Activated CD8-positive, alpha-beta T cell treated with anti-CD3 and anti-CD28 coated beads, Interleukin-2, amount 10 ng/mL, durations not matched to agents 7 days and 5 days (primary cell): ENCODE results near the gene PHB1. TPM values are rescaled to one million over a fixed set of nuclear protein-coding genes. Genes with fewer than 3 reads are reported as not detected.

Experiments
- ATAC-seq: fragments of 150-1000 bp; cut with Tn5 transposase; one replicate; pipeline ENCODE4 v1.10.0; 2021; ENCODE audit warnings: moderate library complexity
- CTCF ChIA-PET: fragments of 350-600 bp; sonication (Branson Sonifier 250); formaldehyde crosslinking; loops from one replicate; lab custom pipeline; 2021; ENCODE audit warnings: antibody characterized with exemption; lab: Charles Lee
- POLR2A ChIA-PET: fragments of 350-600 bp; sonication (Branson Sonifier 250); formaldehyde crosslinking; loops from one replicate; lab custom pipeline; 2021; ENCODE audit warnings: antibody characterized with exemption; lab: Charles Lee
- DNase-seq: peaks from one replicate; pipeline ENCODE4 v3.0.0-alpha.2; 2020
- H3K27ac Mint-ChIP-seq: one replicate; pipeline ENCODE4 v1.8.0; 2021; ENCODE audit warnings: mild to moderate bottlenecking, mixed read lengths
- H3K27me3 Mint-ChIP-seq: one replicate; pipeline ENCODE4 v1.8.0; 2021; ENCODE audit warnings: low read depth, mixed read lengths
- H3K36me3 Mint-ChIP-seq: one replicate; pipeline ENCODE4 v1.8.0; 2021; ENCODE audit warnings: low read depth, mixed read lengths
- H3K4me1 Mint-ChIP-seq: one replicate; pipeline ENCODE4 v1.8.0; 2021; ENCODE audit warnings: low read depth, mixed read lengths
- H3K4me3 Mint-ChIP-seq: one replicate; pipeline ENCODE4 v1.8.0; 2021; ENCODE audit warnings: mild to moderate bottlenecking, mixed read lengths
- H3K9me3 Mint-ChIP-seq: one replicate; pipeline ENCODE4 v1.8.0; 2022; ENCODE audit warnings: mixed read lengths; ENCODE audit not compliant: insufficient read depth
- total RNA-seq, 2 experiments: library from RNA; stranded (reverse); gene quantifications; one replicate each; pipeline ENCODE4 v1.2.3, GENCODE V29; 2021

The PHB1 gene
- total RNA-seq, 2 experiments from 2014 or later = 181 to 183 TPM

DNA sequence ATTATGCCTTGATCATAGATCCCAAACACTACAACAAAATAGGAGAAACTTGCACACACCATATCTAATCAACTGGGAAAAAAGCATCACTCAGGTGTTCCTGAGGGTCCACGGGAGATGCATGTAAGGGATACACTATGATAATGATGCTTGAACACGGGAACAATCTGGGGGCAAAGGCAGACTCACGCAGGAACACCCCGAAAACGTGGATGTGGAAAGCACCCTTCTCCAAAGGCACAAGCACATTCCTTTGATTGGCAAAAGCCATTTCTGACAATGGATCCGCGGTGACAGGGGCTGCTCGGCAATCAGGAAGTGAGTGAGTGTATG is 53.9 kb downstream of the PHB1 start:
- peak overlapping the region; percentile 95 for H3K27ac Mint-ChIP-seq
- ChIA-PET CTCF (interaction anchor here (1.2 to 5.1 kb wide), 5 partner anchors 13 to 44 kb away, joined by 3 to 62 read pairs (median 7); no protein-coding TSS in a partner anchor), POLR2A (interaction anchor here (0.7 to 4.2 kb wide), 10 partner anchors 10 to 160 kb away, joined by 3 to 40 read pairs (median 4); partner anchors contain the start of gene PHB1)
- DNase-seq = no peak
- peak overlapping the region; percentile 90 for H3K4me3 Mint-ChIP-seq
- no peaks in the 10 kb centered on the region for H3K27me3 Mint-ChIP-seq
- H3K9me3 Mint-ChIP-seq = no peaks in the 10 kb centered on the region
- no peak for ATAC-seq
- peaks cover 51% of the 10 kb centered on the region for H3K4me1 Mint-ChIP-seq
- peaks cover 17% of the 10 kb centered on the region for H3K36me3 Mint-ChIP-seq

DNA sequence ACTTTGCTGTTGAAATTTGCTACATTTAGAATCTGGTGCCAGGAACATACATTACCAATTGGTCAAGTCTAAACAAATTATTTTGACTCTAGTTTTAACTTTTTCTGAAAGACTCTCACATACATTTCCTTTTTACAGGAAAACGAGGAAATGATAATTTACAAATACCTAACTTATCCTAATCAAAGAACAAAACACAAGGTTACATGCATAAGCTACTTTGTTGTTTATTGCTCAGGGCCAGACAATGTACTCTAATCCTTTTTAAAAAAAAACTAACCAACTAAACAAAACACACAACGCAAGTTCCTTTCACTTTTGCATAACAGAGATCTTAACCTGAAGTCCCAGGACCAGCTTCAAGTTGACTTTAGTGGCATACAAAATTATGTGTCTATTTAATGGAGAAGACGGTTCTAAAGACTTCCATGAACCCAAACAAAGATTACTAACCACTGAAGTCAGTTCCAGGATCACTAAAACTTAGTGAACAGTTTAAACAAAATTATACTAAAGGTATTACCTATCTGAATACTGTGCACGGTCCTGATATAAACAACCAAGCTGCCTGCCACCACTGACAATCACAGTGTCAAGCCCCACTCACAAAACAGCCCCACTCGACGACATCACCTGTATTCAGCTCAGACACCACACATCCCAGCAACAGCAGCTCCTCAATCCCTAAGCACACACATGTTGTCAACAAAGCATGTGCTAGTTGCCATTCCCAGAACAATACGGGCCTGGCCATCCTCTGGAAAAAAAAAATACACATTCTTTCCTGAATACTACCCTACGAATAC is 54.5 kb downstream of the PHB1 start:
- CTCF ChIA-PET = interaction anchor here (0.8 to 5.1 kb wide), 10 partner anchors 8 to 47 kb away, joined by 3 to 62 read pairs (median 8); no protein-coding TSS in a partner anchor
- H3K9me3 Mint-ChIP-seq = no peaks in the 10 kb centered on the region
- H3K4me1 Mint-ChIP-seq = peaks cover 45% of the 10 kb centered on the region
- peak overlapping the region; percentile 90 for H3K4me3 Mint-ChIP-seq
- peak overlapping the region; percentile 95 for H3K27ac Mint-ChIP-seq
- no peak for DNase-seq
- peaks cover 19% of the 10 kb centered on the region for H3K36me3 Mint-ChIP-seq
- no peak for ATAC-seq
- POLR2A ChIA-PET = interaction anchor here (0.7 to 4.2 kb wide), 10 partner anchors 9 to 160 kb away, joined by 3 to 40 read pairs (median 4); partner anchors contain the start of gene PHB1
- no peaks in the 10 kb centered on the region for H3K27me3 Mint-ChIP-seq

DNA sequence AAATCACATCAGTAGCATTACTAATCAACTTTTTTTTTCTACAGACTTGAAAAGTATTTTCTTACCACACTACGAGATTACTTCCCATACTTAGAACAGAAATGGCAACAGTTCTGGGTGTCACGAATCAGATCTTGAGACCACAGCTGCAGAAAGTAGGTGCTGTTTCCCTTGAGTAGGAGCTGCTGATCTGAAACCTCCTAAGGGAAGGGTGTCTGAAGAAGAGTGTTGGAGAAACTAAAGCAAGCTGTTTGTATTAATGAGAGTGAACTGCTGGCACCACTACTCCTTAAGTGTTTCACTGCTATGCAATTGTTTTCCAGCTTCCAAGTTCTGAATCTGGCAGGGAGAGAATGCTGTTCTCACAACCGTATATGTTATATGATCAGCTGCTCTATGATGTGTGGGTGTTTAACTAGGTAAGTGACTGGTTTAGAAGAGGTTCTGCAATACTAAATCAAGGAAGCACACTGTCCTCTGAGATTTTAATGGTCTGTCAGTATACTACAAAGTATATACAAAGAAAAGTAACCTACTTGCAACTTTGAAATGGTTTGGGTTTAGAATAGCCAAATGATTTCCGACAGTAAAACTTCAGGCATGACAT is 55.9 kb downstream of the PHB1 start:
- Mint-ChIP-seq H3K4me1 (peaks cover 44% of the 10 kb centered on the region), H3K27ac (peak overlapping the region; percentile 73), H3K9me3 (no peaks in the 10 kb centered on the region), H3K27me3 (no peaks in the 10 kb centered on the region), H3K4me3 (peak overlapping the region; percentile 90), H3K36me3 (peaks cover 20% of the 10 kb centered on the region)
- ChIA-PET POLR2A (interaction anchor here (0.8 to 4.2 kb wide), 5 partner anchors 12 to 319 kb away, joined by 3 to 40 read pairs (median 4); no protein-coding TSS in a partner anchor), CTCF (interaction anchor here (0.8 to 5.1 kb wide), 12 partner anchors 10 to 179 kb away, joined by 3 to 62 read pairs (median 8); no protein-coding TSS in a partner anchor)
- no peak for ATAC-seq
- peak; percentile 41 for DNase-seq

DNA sequence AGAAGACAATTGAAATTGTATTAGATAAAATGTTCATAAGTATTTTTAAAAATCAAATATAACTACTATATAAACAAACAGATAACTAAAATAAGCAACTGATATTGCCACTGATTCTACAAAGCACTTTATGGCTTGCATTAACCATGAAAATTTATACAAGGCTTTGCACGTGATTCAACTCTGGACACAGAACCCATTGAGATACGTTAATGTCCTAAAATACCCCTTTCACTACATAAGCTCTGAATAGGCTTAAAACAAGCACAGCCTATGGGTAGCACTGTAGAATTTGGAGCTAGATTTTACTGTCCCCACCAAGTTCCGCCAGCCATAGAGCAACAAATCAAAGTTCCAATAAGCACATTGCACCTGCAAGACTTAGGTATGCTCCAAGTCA is 57.2 kb downstream of the PHB1 start:
- POLR2A ChIA-PET = no interaction called here
- peak overlapping the region; percentile 90 for H3K4me3 Mint-ChIP-seq
- CTCF ChIA-PET = interaction anchor here (1.0 to 5.1 kb wide), 7 partner anchors 11 to 50 kb away, joined by 3 to 62 read pairs (median 8); no protein-coding TSS in a partner anchor
- H3K4me1 Mint-ChIP-seq = peaks cover 49% of the 10 kb centered on the region
- no peaks in the 10 kb centered on the region for H3K27me3 Mint-ChIP-seq
- H3K9me3 Mint-ChIP-seq = no peaks in the 10 kb centered on the region
- peaks cover 23% of the 10 kb centered on the region for H3K36me3 Mint-ChIP-seq
- no peak for ATAC-seq
- H3K27ac Mint-ChIP-seq = no peak overlapping the region
- no peak for DNase-seq

DNA sequence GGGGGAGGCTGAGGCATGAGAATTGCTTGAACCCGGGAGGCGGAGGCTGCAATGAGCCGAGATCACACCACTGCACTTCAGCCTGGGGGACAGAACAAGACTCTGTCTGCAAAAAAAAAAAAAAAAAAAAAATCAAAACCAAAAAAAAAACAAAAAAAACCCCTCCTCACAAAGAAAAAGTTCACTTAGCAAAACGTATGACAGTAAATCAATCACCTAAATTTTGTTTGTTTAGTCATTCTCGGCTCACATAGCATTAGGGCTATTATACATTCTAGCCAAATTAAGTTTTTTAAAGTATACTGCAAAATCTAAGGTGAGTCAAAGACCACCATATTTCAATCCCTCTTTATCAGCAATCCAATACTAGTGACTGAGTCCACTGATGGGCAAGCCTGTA is 58.4 kb downstream of the PHB1 start:
- Mint-ChIP-seq H3K27ac (no peak overlapping the region), H3K36me3 (peaks cover 22% of the 10 kb centered on the region), H3K27me3 (no peaks in the 10 kb centered on the region), H3K4me1 (peaks cover 47% of the 10 kb centered on the region), H3K4me3 (no peak overlapping the region), H3K9me3 (no peaks in the 10 kb centered on the region)
- ChIA-PET CTCF (interaction anchor here (1.4 kb wide), 1 partner anchor 12 kb away, joined by 3 read pairs; no protein-coding TSS in a partner anchor), POLR2A (no interaction called here)
- no peak for DNase-seq
- ATAC-seq = no peak

Other genes with a start within 250 kb of the PHB1 start
- 10 to 100 TPM; 40.0 to 45.4 TPM for gene GNGT2, start 204.3 kb downstream of the PHB1 start, total RNA-seq
- 100 to 1,000 TPM; 110 to 117 TPM for gene ABI3, start 204.2 kb downstream of the PHB1 start, total RNA-seq
- not detected for gene PHOSPHO1, start 184.1 kb downstream of the PHB1 start, total RNA-seq
- 10 to 100 TPM; 27.3 to 27.9 TPM for gene ZNF652, start 52.6 kb downstream of the PHB1 start, total RNA-seq
- under 1 TPM in 1 of 2 experiments, not detected in 1; 0.11 TPM for gene NGFR, start 80.4 kb upstream of the PHB1 start, total RNA-seq
- gene NXPH3, start 161.0 kb upstream of the PHB1 start, total RNA-seq = not detected